ENCODE data around the gene ANO3.

The ANO3 gene

DNA sequence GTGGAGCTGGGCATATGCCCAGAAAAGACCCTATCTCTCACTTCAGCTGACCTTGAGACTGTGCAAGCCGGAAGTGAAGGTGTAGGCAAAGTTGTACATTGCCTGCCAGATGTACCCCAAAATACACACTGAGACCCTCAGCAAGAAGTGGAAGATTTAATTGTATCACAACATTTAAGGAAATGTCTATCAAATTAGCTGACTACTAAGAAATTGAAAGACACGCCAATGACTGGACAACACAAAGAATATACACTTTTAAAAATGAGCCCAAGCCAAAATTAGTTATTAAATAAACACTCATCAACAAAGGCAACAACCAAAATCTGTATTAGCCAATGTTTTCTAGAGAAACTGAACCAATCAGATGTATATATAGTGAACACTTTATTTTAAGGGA is 7.7 kb upstream of the ANO3 start:
- no peak for DNase-seq (ENCODE audit: extremely low read depth, insufficient read length)
- TF ChIP-seq, protein P1, sequence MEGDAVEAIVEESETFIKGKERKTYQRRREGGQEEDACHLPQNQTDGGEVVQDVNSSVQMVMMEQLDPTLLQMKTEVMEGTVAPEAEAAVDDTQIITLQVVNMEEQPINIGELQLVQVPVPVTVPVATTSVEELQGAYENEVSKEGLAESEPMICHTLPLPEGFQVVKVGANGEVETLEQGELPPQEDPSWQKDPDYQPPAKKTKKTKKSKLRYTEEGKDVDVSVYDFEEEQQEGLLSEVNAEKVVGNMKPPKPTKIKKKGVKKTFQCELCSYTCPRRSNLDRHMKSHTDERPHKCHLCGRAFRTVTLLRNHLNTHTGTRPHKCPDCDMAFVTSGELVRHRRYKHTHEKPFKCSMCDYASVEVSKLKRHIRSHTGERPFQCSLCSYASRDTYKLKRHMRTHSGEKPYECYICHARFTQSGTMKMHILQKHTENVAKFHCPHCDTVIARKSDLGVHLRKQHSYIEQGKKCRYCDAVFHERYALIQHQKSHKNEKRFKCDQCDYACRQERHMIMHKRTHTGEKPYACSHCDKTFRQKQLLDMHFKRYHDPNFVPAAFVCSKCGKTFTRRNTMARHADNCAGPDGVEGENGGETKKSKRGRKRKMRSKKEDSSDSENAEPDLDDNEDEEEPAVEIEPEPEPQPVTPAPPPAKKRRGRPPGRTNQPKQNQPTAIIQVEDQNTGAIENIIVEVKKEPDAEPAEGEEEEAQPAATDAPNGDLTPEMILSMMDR (IDR thresholded peaks at IDR 0.05; ENCODE audit: insufficient read depth, low read length, poor library complexity, severe bottlenecking) = no peak
- Histone ChIP-seq H3K36me3 (ENCODE audit: control insufficient read depth, insufficient read depth, low read length) (no peaks in the 10 kb centered on the region), H3K27me3 (replicated peaks; ENCODE audit: control insufficient read depth, insufficient read depth, low read length) (no peaks in the 10 kb centered on the region), H3K4me3 (replicated peaks; ENCODE audit: low read depth, low read length) (no peak overlapping the region)

DNA sequence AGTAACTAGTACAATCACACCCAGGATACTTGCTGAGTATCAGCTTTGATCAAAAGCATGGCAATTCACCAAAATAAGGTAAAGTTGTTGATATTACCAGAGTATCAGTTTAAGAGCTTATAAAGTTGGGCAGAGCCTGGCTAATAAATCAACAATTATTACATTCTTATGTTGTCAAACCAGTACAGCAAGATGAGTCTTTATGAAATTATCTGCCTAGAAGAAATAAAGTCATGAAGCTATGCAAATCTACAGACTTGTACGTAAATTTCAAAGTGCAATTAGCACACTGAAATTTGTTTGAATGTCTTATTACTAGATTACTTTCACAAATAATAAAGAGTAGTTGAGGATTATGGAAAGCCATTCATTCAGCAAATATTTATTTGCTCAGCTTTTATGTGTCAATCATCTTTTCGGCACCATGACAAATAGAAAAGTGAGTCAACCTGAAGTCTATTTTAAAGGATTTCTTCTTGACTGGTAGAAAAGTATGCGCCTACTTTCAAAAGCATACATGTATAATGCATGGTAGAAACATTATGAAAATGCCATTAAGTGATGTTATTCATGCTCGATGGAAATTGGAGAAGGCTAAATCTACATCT is 5.0 kb upstream of the ANO3 start:
- DNase-seq (ENCODE audit: extremely low read depth, insufficient read length) = no peak
- H3K36me3 ChIP-seq (ENCODE audit: control insufficient read depth, insufficient read depth, low read length) = no peaks in the 10 kb centered on the region
- TF ChIP-seq, protein P1 (IDR thresholded peaks at IDR 0.05; ENCODE audit: insufficient read depth, low read length, poor library complexity, severe bottlenecking) = no peak
- H3K4me3 ChIP-seq (replicated peaks; ENCODE audit: low read depth, low read length) = no peak overlapping the region
- H3K27me3 ChIP-seq (replicated peaks; ENCODE audit: control insufficient read depth, insufficient read depth, low read length) = no peaks in the 10 kb centered on the region

DNA sequence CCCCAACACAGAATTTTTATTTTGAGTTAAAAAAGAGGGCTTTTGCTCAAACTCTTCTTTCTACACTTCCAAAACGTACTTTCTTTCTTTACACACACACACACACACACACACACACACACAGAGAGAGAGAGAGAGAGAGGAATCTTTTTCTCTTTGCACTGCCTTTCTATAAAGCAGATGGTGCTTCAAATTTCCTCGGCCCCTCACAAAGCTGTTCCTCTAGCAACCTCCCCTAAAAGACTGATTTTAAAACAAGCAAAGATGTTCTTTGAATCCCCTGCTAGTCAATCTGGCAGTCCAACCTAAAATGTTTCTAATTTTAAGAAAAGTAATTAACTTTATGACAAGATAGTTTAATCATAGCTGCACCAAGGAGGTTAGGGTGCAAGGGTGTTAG is 2.7 kb upstream of the ANO3 start:
- H3K36me3 ChIP-seq (ENCODE audit: control insufficient read depth, insufficient read depth, low read length) = no peaks in the 10 kb centered on the region
- TF ChIP-seq, protein P1 (IDR thresholded peaks at IDR 0.05; ENCODE audit: insufficient read depth, low read length, poor library complexity, severe bottlenecking) = no peak

DNA sequence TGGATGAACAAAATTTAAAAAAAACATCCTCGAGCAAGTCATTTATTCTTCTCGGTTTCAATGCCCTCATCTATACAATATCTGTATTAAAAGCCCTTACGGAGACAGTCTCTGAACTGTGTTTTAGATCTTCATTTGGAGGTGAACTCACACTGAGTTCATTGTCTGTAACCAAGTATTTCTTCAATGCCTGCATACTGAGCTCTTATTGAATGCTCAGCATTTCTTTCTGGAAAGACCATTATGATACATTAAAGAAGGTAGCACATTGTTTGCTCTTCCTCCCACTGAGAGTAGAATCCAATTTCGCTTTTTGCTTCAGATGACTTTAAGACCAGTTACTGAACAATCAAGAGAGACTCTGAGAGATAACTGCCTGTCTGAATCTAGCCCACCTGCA is 1.7 kb upstream of the ANO3 start:
- TF ChIP-seq, protein P1 (IDR thresholded peaks at IDR 0.05; ENCODE audit: insufficient read depth, low read length, poor library complexity, severe bottlenecking) = no peak
- no peaks in the 10 kb centered on the region for H3K36me3 ChIP-seq (ENCODE audit: control insufficient read depth, insufficient read depth, low read length)
- DNase-seq (ENCODE audit: extremely low read depth, insufficient read length) = no peak

More for the DNA sequence above, 2.7 kb upstream of the ANO3 start:
- DNase-seq (ENCODE audit: extremely low read depth, insufficient read length) = no peak
- H3K4me3 ChIP-seq (replicated peaks; ENCODE audit: low read depth, low read length) = no peak overlapping the region
- H3K27me3 ChIP-seq (replicated peaks; ENCODE audit: control insufficient read depth, insufficient read depth, low read length) = no peaks in the 10 kb centered on the region

DNA sequence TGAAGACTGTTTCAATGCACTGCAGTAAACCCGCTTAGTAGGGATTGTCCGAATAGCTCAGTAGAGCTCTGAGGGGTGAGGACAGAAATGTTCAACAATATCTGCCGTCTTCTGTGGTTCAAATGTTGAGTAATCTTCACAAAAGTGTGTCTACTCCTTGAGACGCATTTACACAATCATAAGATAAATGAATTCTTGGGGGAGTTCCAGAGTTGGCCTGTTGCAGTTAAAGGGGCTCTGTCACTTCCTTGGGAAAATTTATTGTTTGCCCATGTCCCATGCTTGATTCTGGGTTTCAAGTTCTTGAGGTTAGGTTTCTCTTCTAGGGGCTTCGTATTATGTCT is 614 bp downstream of the ANO3 start:
- Histone ChIP-seq H3K4me3 (replicated peaks; ENCODE audit: low read depth, low read length) (no peak overlapping the region), H3K36me3 (ENCODE audit: control insufficient read depth, insufficient read depth, low read length) (no peaks in the 10 kb centered on the region), H3K27me3 (replicated peaks; ENCODE audit: control insufficient read depth, insufficient read depth, low read length) (no peaks in the 10 kb centered on the region)
- no peak for DNase-seq (ENCODE audit: extremely low read depth, insufficient read length)
- TF ChIP-seq, protein P1 (IDR thresholded peaks at IDR 0.05; ENCODE audit: insufficient read depth, low read length, poor library complexity, severe bottlenecking) = no peak

More for the DNA sequence above, 1.7 kb upstream of the ANO3 start:
- H3K4me3 ChIP-seq (replicated peaks; ENCODE audit: low read depth, low read length) = no peak overlapping the region
- no peaks in the 10 kb centered on the region for H3K27me3 ChIP-seq (replicated peaks; ENCODE audit: control insufficient read depth, insufficient read depth, low read length)

DNA sequence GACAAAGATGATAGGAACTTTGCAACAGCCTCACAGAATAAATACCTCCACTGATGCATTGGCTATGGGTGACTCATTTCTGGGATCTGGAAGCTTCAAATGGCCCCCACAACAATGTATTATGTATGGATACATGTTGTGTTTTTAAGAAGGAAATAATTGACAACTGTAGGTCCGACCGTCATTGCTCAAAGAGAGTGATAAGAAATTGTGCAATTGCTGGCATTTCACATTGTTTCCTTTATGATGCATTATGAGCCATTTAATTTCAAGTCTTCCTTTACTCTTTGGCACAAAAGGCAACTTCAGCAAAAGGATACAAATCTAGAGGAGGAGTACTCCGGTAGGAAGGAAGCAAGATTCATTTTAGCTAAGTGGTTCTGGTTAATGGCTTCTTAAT is 2.0 kb downstream of the ANO3 start:
- TF ChIP-seq, protein P1 (IDR thresholded peaks at IDR 0.05; ENCODE audit: insufficient read depth, low read length, poor library complexity, severe bottlenecking) = no peak
- Histone ChIP-seq H3K4me3 (replicated peaks; ENCODE audit: low read depth, low read length) (no peak overlapping the region), H3K27me3 (replicated peaks; ENCODE audit: control insufficient read depth, insufficient read depth, low read length) (no peaks in the 10 kb centered on the region), H3K36me3 (ENCODE audit: control insufficient read depth, insufficient read depth, low read length) (no peaks in the 10 kb centered on the region)
- DNase-seq (ENCODE audit: extremely low read depth, insufficient read length) = no peak

Measured in GM06990 (cell line).